ENCODE results near the gene CNKSR2. TPM values are rescaled to one million over a fixed set of nuclear protein-coding genes. Genes with fewer than 3 reads are reported as not detected.
"Not testable (repeated sequence)": the region's sequence is repeated elsewhere in the genome, so short reads cannot be mapped to it uniquely, and the experiment has no call there.

CNKSR2 gene
- total RNA-seq, 1 experiment from 2014 or later, result 52.9 TPM

GRCh38 chrX:21481761-21482160, 107.5 kb downstream of the CNKSR2 start:
- no peaks in the 10 kb centered on the region for H3K4me1 ChIP-seq (ENCODE audit: insufficient read depth, low read length)
- H2BK20ac ChIP-seq (ENCODE audit: low read depth, low read length, poor library complexity, severe bottlenecking), result no peak overlapping the region
- H3K23ac ChIP-seq (ENCODE audit: insufficient read length, low read depth, low read length), result no peak overlapping the region
- H3K79me1 ChIP-seq (ENCODE audit: insufficient read depth, low read depth, low read length, poor library complexity, severe bottlenecking), result no peaks in the 10 kb centered on the region
- Mint-ChIP-seq H3K27ac (no peak overlapping the region), H3K4me3 (no peak overlapping the region), H3K4me1 (peaks cover 11 to 13% of the 10 kb centered on the region in 2 experiments), H3K27me3 (ENCODE audit: low read depth) (no peaks in the 10 kb centered on the region), H3K36me3 (ENCODE audit: insufficient read depth in 1 of 3, low read depth in 3 of 3) (peaks cover 0 to 17% (median 7%) of the 10 kb centered on the region in 3 experiments; a peak in 5 of 7 replicates), H3K9me3 (peaks cover 0 to 14% of the 10 kb centered on the region in 2 experiments; a peak in 3 of 5 replicates)
- no peak overlapping the region for H3K27ac ChIP-seq (ENCODE audit: insufficient read length, low read depth, low read length)
- no peaks in the 10 kb centered on the region for H3K79me2 ChIP-seq (ENCODE audit: insufficient read depth, low read length)
- H2AK5ac ChIP-seq (ENCODE audit: insufficient read length, low read length), result no peak overlapping the region
- no peak overlapping the region for H3K14ac ChIP-seq (ENCODE audit: insufficient read depth, low read length)
- H3K23me2 ChIP-seq (ENCODE audit: insufficient read length, low read depth, low read length, poor library complexity, severe bottlenecking), result no peaks in the 10 kb centered on the region
- no peak overlapping the region for H3K4me2 ChIP-seq (ENCODE audit: insufficient read depth, insufficient read length, low read length)
- no peaks in the 10 kb centered on the region for H4K20me1 ChIP-seq (ENCODE audit: control insufficient read depth, insufficient read depth, insufficient read length)
- no peak overlapping the region for H2BK12ac ChIP-seq (ENCODE audit: insufficient read length, low read depth, low read length)
- H2AFZ ChIP-seq (ENCODE audit: low read length), result no peak overlapping the region
- H3T11ph ChIP-seq (ENCODE audit: low read length), result no peak overlapping the region
- H3K27me3 ChIP-seq (ENCODE audit: insufficient read depth, low read length), result no peaks in the 10 kb centered on the region
- H3K9ac ChIP-seq (ENCODE audit: extremely low read depth, insufficient read length, low read length), result no peak overlapping the region
- H4K8ac ChIP-seq (replicated peaks; ENCODE audit: insufficient read length, low read depth, low read length), result no peak overlapping the region
- WGBS (ENCODE audit: extremely low coverage, insufficient read length, low lambda C conversion rate), result no CpG with 5 or more reads among the region's 2 CpGs
- no peak overlapping the region for H3K56ac ChIP-seq (ENCODE audit: insufficient read length, low read depth, low read length)
- H2BK15ac ChIP-seq (ENCODE audit: low read depth, low read length), result no peak overlapping the region
- DNase-seq, result no peak
- no peak overlapping the region for H3K18ac ChIP-seq (ENCODE audit: insufficient read length, low read depth, low read length)
- H3K4ac ChIP-seq (ENCODE audit: low read depth, low read length), result no peak overlapping the region
- no peak overlapping the region for H4K91ac ChIP-seq (ENCODE audit: insufficient read length, low read depth, low read length)
- H4K5ac ChIP-seq (ENCODE audit: insufficient read length, low read depth, low read length), result no peak overlapping the region
- no peak overlapping the region for H2BK5ac ChIP-seq (ENCODE audit: insufficient read length, low read length)
- peaks cover 15% of the 10 kb centered on the region for H3K9me3 ChIP-seq (ENCODE audit: control insufficient read depth, low read depth, low read length)
- TF ChIP-seq CTCF (conservative IDR thresholded peaks at IDR 0.05), result no peak
- no peak overlapping the region for H2BK120ac ChIP-seq (ENCODE audit: low read depth, low read length, poor library complexity, severe bottlenecking)

- H3K4me1 ChIP-seq (ENCODE audit: insufficient read depth, low read length); H3K9me3 Mint-ChIP-seq; H4K5ac ChIP-seq (ENCODE audit: insufficient read length, low read depth, low read length); H4K8ac ChIP-seq (replicated peaks; ENCODE audit: insufficient read length, low read depth, low read length); H3K79me1 ChIP-seq (ENCODE audit: insufficient read depth, low read depth, low read length, poor library complexity, severe bottlenecking); H4K20me1 ChIP-seq (ENCODE audit: control insufficient read depth, insufficient read depth, insufficient read length); DNase-seq; H3K79me2 ChIP-seq (ENCODE audit: insufficient read depth, low read length); H3K23ac ChIP-seq (ENCODE audit: insufficient read length, low read depth, low read length); H3K14ac ChIP-seq (ENCODE audit: insufficient read depth, low read length); H4K91ac ChIP-seq (ENCODE audit: insufficient read length, low read depth, low read length); H3K27ac ChIP-seq (ENCODE audit: insufficient read length, low read depth, low read length); H3K4me3 Mint-ChIP-seq; H2BK20ac ChIP-seq (ENCODE audit: low read depth, low read length, poor library complexity, severe bottlenecking); H2BK12ac ChIP-seq (ENCODE audit: insufficient read length, low read depth, low read length); H3K27me3 Mint-ChIP-seq (ENCODE audit: low read depth); H3T11ph ChIP-seq (ENCODE audit: low read length); H3K18ac ChIP-seq (ENCODE audit: insufficient read length, low read depth, low read length); H2AFZ ChIP-seq (ENCODE audit: low read length); H3K56ac ChIP-seq (ENCODE audit: insufficient read length, low read depth, low read length); H2AK5ac ChIP-seq (ENCODE audit: insufficient read length, low read length); H3K4ac ChIP-seq (ENCODE audit: low read depth, low read length); H3K27me3 ChIP-seq (ENCODE audit: insufficient read depth, low read length); H3K23me2 ChIP-seq (ENCODE audit: insufficient read length, low read depth, low read length, poor library complexity, severe bottlenecking); H3K27ac Mint-ChIP-seq; H2BK15ac ChIP-seq (ENCODE audit: low read depth, low read length); H3K4me2 ChIP-seq (ENCODE audit: insufficient read depth, insufficient read length, low read length); H2BK120ac ChIP-seq (ENCODE audit: low read depth, low read length, poor library complexity, severe bottlenecking); H2BK5ac ChIP-seq (ENCODE audit: insufficient read length, low read length); H3K9ac ChIP-seq (ENCODE audit: extremely low read depth, insufficient read length, low read length): not testable (repeated sequence)
- H3K9me3 ChIP-seq (ENCODE audit: control insufficient read depth, low read depth, low read length), result peaks cover 15% of the 10 kb centered on the region
- peaks cover 0 to 17% (median 7%) of the 10 kb centered on the region in 3 experiments; a peak in 5 of 7 replicates for H3K36me3 Mint-ChIP-seq (ENCODE audit: insufficient read depth in 1 of 3, low read depth in 3 of 3)
- no CpG with 5 or more reads among the region's 7 CpGs for WGBS (ENCODE audit: extremely low coverage, insufficient read length, low lambda C conversion rate)
- H3K4me1 Mint-ChIP-seq, result peaks cover 32 to 36% of the 10 kb centered on the region in 2 experiments
These were observed 109.8 kb downstream of the CNKSR2 start for GRCh38 chrX:21484051-21484450.
